Measurements from ENCODE around the gene MAGEA11. TPM values are rescaled to one million over a fixed set of nuclear protein-coding genes. Genes with fewer than 3 reads are reported as not detected.

MAGEA11 gene
- total and polyA plus RNA-seq, 2 experiments from 2014 or later, result not detected

DNA sequence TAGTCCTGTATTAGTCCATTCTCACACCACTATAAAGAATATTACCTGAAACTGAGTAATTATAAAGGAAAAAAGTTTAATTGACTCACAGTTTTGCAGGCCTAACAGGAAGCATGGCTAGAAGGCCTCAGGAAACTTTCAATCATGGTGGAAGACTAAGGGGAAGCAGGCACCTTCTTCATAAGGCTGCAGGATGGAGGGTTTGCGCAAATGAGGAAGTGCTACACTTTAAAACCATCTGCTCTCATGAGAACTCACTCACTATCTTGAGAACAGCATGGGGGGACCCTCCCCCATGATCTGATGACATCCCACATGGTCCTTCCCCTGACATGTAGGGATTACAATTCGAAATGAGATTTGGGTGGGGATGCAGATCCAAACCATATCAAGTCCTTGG lies 12.1 kb upstream of the MAGEA11 start:
- no peaks in the 10 kb centered on the region for H3K9me2 ChIP-seq (ENCODE audit: insufficient read depth)
- peaks cover 3% of the 10 kb centered on the region; the same call in 1 of the 3 replicates for H3K9me3 Mint-ChIP-seq
- no peak for TF ChIP-seq ZNF331 (CRISPR knock-in tag; IDR thresholded peaks at IDR 0.05; ENCODE audit: low read depth)
- TF ChIP-seq ZNF114 (CRISPR knock-in tag; IDR thresholded peaks at IDR 0.05), result no peak
- TF ChIP-seq POLR2AphosphoS5 (IDR thresholded peaks at IDR 0.05; ENCODE audit: low read depth), result no peak
- TF ChIP-seq CREB1 (CRISPR knock-in tag; IDR thresholded peaks at IDR 0.05; ENCODE audit: low read depth), result no peak
- no peak for TF ChIP-seq JUNB (IDR thresholded peaks at IDR 0.05; ENCODE audit: unreplicated experiment)
- no peak for TF ChIP-seq EZH2phosphoT487 (IDR thresholded peaks at IDR 0.05; ENCODE audit: unreplicated experiment)
- TF ChIP-seq STAT1 (IDR thresholded peaks at IDR 0.05; ENCODE audit: unreplicated experiment), result no peak
- TF ChIP-seq, protein P1, sequence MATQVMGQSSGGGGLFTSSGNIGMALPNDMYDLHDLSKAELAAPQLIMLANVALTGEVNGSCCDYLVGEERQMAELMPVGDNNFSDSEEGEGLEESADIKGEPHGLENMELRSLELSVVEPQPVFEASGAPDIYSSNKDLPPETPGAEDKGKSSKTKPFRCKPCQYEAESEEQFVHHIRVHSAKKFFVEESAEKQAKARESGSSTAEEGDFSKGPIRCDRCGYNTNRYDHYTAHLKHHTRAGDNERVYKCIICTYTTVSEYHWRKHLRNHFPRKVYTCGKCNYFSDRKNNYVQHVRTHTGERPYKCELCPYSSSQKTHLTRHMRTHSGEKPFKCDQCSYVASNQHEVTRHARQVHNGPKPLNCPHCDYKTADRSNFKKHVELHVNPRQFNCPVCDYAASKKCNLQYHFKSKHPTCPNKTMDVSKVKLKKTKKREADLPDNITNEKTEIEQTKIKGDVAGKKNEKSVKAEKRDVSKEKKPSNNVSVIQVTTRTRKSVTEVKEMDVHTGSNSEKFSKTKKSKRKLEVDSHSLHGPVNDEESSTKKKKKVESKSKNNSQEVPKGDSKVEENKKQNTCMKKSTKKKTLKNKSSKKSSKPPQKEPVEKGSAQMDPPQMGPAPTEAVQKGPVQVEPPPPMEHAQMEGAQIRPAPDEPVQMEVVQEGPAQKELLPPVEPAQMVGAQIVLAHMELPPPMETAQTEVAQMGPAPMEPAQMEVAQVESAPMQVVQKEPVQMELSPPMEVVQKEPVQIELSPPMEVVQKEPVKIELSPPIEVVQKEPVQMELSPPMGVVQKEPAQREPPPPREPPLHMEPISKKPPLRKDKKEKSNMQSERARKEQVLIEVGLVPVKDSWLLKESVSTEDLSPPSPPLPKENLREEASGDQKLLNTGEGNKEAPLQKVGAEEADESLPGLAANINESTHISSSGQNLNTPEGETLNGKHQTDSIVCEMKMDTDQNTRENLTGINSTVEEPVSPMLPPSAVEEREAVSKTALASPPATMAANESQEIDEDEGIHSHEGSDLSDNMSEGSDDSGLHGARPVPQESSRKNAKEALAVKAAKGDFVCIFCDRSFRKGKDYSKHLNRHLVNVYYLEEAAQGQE (IDR thresholded peaks at IDR 0.05; ENCODE audit: unreplicated experiment), result no peak
- TF ChIP-seq, protein P2, sequence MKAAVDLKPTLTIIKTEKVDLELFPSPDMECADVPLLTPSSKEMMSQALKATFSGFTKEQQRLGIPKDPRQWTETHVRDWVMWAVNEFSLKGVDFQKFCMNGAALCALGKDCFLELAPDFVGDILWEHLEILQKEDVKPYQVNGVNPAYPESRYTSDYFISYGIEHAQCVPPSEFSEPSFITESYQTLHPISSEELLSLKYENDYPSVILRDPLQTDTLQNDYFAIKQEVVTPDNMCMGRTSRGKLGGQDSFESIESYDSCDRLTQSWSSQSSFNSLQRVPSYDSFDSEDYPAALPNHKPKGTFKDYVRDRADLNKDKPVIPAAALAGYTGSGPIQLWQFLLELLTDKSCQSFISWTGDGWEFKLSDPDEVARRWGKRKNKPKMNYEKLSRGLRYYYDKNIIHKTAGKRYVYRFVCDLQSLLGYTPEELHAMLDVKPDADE (IDR thresholded peaks at IDR 0.05), result no peak
- TF ChIP-seq EZH2 (IDR thresholded peaks at IDR 0.05; ENCODE audit: low read depth, unreplicated experiment), result no peak
- no peak for TF ChIP-seq NANOG (IDR thresholded peaks at IDR 0.05; ENCODE audit: borderline replicate concordance)
- TF ChIP-seq, protein P3, sequence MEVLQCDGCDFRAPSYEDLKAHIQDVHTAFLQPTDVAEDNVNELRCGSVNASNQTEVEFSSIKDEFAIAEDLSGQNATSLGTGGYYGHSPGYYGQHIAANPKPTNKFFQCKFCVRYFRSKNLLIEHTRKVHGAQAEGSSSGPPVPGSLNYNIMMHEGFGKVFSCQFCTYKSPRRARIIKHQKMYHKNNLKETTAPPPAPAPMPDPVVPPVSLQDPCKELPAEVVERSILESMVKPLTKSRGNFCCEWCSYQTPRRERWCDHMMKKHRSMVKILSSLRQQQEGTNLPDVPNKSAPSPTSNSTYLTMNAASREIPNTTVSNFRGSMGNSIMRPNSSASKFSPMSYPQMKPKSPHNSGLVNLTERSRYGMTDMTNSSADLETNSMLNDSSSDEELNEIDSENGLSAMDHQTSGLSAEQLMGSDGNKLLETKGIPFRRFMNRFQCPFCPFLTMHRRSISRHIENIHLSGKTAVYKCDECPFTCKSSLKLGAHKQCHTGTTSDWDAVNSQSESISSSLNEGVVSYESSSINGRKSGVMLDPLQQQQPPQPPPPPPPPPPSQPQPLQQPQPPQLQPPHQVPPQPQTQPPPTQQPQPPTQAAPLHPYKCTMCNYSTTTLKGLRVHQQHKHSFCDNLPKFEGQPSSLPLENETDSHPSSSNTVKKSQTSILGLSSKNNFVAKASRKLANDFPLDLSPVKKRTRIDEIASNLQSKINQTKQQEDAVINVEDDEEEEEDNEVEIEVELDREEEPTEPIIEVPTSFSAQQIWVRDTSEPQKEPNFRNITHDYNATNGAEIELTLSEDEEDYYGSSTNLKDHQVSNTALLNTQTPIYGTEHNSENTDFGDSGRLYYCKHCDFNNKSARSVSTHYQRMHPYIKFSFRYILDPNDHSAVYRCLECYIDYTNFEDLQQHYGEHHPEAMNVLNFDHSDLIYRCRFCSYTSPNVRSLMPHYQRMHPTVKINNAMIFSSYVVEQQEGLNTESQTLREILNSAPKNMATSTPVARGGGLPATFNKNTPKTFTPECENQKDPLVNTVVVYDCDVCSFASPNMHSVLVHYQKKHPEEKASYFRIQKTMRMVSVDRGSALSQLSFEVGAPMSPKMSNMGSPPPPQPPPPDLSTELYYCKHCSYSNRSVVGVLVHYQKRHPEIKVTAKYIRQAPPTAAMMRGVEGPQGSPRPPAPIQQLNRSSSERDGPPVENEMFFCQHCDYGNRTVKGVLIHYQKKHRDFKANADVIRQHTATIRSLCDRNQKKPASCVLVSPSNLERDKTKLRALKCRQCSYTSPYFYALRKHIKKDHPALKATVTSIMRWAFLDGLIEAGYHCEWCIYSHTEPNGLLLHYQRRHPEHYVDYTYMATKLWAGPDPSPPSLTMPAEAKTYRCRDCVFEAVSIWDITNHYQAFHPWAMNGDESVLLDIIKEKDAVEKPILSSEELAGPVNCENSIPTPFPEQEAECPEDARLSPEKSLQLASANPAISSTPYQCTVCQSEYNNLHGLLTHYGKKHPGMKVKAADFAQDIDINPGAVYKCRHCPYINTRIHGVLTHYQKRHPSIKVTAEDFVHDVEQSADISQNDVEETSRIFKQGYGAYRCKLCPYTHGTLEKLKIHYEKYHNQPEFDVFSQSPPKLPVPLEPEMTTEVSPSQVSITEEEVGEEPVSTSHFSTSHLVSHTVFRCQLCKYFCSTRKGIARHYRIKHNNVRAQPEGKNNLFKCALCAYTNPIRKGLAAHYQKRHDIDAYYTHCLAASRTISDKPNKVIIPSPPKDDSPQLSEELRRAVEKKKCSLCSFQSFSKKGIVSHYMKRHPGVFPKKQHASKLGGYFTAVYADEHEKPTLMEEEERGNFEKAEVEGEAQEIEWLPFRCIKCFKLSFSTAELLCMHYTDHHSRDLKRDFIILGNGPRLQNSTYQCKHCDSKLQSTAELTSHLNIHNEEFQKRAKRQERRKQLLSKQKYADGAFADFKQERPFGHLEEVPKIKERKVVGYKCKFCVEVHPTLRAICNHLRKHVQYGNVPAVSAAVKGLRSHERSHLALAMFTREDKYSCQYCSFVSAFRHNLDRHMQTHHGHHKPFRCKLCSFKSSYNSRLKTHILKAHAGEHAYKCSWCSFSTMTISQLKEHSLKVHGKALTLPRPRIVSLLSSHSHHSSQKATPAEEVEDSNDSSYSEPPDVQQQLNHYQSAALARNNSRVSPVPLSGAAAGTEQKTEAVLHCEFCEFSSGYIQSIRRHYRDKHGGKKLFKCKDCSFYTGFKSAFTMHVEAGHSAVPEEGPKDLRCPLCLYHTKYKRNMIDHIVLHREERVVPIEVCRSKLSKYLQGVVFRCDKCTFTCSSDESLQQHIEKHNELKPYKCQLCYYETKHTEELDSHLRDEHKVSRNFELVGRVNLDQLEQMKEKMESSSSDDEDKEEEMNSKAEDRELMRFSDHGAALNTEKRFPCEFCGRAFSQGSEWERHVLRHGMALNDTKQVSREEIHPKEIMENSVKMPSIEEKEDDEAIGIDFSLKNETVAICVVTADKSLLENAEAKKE (CRISPR knock-in tag; IDR thresholded peaks at IDR 0.05), result no peak
- TF ChIP-seq, protein P4, sequence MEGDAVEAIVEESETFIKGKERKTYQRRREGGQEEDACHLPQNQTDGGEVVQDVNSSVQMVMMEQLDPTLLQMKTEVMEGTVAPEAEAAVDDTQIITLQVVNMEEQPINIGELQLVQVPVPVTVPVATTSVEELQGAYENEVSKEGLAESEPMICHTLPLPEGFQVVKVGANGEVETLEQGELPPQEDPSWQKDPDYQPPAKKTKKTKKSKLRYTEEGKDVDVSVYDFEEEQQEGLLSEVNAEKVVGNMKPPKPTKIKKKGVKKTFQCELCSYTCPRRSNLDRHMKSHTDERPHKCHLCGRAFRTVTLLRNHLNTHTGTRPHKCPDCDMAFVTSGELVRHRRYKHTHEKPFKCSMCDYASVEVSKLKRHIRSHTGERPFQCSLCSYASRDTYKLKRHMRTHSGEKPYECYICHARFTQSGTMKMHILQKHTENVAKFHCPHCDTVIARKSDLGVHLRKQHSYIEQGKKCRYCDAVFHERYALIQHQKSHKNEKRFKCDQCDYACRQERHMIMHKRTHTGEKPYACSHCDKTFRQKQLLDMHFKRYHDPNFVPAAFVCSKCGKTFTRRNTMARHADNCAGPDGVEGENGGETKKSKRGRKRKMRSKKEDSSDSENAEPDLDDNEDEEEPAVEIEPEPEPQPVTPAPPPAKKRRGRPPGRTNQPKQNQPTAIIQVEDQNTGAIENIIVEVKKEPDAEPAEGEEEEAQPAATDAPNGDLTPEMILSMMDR (conservative IDR thresholded peaks at IDR 0.05; ENCODE audit: low read depth in 2 of 2), result no peak
- no peak for ATAC-seq
- H3F3A ChIP-seq (replicated peaks; ENCODE audit: low read depth), result no peaks in the 10 kb centered on the region
- no peak overlapping the region for H3K4me3 ChIP-seq
- H2AFZ ChIP-seq, result no peak overlapping the region
- no peaks in the 10 kb centered on the region for H3K79me2 ChIP-seq (replicated peaks; ENCODE audit: insufficient read depth)
- no peaks in the 10 kb centered on the region for H3K4me1 Mint-ChIP-seq
- no peak overlapping the region for H3K4me2 ChIP-seq
- no peak overlapping the region for H3K4me3 Mint-ChIP-seq
- H3K27ac Mint-ChIP-seq, result no peak overlapping the region
- no peaks in the 10 kb centered on the region for H3K4me1 ChIP-seq (ENCODE audit: insufficient read depth)
- DNase-seq (ENCODE audit: low spot score), result no peak
- H3K36me3 ChIP-seq (ENCODE audit: insufficient read depth), result no peaks in the 10 kb centered on the region
- H4K20me1 ChIP-seq (replicated peaks; ENCODE audit: insufficient read depth), result no peaks in the 10 kb centered on the region
- H3K27ac ChIP-seq (ENCODE audit: low read depth), result no peak overlapping the region
- H3K27me3 ChIP-seq (ENCODE audit: insufficient read depth), result no peaks in the 10 kb centered on the region
- peaks cover 8% of the 10 kb centered on the region for H3K27me3 Mint-ChIP-seq (ENCODE audit: insufficient read depth, low read depth, poor library complexity)
- no peaks in the 10 kb centered on the region; the same call in 2 of the 3 replicates for H3K36me3 Mint-ChIP-seq (ENCODE audit: low read depth)

Measured in GM23338 (cell line).